ENCODE results near the gene GRIK4.

GRIK4 gene

GRCh38 chr11:120952461-120953434 lies 441.2 kb downstream of the GRIK4 start:
- no peak for DNase-seq (ENCODE audit: low read depth)
- TF ChIP-seq, protein P1, sequence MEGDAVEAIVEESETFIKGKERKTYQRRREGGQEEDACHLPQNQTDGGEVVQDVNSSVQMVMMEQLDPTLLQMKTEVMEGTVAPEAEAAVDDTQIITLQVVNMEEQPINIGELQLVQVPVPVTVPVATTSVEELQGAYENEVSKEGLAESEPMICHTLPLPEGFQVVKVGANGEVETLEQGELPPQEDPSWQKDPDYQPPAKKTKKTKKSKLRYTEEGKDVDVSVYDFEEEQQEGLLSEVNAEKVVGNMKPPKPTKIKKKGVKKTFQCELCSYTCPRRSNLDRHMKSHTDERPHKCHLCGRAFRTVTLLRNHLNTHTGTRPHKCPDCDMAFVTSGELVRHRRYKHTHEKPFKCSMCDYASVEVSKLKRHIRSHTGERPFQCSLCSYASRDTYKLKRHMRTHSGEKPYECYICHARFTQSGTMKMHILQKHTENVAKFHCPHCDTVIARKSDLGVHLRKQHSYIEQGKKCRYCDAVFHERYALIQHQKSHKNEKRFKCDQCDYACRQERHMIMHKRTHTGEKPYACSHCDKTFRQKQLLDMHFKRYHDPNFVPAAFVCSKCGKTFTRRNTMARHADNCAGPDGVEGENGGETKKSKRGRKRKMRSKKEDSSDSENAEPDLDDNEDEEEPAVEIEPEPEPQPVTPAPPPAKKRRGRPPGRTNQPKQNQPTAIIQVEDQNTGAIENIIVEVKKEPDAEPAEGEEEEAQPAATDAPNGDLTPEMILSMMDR (IDR thresholded peaks at IDR 0.05; ENCODE audit: low read depth, low read length, missing control alignments), result peak; percentile 88
- 0 out of 2 replicates have a peak overlapping the region, but pooled peaks have one; percentile 10 for H3K4me3 ChIP-seq (ENCODE audit: low read depth, low read length)

DNA sequence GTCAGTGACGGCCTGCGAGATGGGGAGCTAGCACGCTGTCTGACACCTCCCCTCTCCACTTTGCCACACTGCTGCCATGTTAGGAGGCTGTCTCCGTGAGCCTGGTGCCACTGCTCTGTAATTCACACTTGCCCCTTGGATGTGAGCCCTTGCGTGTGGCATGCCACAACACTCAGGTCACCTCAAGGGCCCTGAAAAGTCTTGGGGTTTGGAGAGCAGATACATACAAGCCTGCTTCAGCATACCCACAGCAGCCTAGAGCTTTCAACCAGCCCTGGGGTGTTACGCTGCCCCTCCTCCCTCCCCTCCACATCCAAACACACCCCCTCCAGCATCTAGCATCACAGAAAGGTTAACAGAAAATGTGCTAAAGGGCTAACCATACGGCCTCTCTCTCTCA lies 442.8 kb downstream of the GRIK4 start:
- TF ChIP-seq, protein P1 (IDR thresholded peaks at IDR 0.05; ENCODE audit: low read depth, low read length, missing control alignments), result no peak
- H3K4me3 ChIP-seq (ENCODE audit: low read depth, low read length), result no peak overlapping the region
- no peak for DNase-seq (ENCODE audit: low read depth)

DNA sequence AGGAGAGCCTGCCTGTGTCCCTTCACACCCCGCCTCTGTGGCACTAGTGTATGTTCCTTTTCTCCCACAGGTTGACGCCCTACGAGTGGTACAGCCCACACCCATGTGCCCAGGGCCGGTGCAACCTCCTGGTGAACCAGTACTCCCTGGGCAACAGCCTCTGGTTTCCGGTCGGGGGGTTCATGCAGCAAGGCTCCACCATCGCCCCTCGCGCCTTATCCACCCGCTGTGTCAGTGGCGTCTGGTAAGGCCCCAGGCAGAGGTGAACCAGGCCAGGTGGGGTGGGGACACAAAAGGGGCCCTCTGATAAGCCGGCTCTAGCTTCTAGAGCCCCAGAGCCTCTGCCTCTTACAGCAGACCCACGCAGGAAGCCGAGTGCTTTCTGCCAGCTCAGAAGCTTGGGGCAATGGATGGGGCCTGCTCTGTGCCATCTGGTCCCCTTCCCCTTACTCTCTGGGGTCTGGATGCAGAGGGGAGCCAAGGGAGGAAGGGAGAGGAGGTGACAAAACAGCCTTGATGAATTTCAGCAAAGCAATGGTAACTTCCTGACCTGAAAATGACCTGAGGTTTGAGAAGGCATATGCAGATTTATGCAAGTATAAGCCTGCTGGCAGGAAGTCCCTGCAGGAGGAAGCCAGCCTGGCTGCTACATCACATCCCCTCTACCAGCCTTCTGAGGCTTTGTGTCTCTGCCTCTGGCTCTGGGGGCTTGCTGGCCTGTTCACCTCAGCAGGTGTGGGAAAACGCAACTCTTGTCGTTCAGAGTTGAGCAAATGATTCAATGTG lies 445.4 kb downstream of the GRIK4 start:
- H3K4me3 ChIP-seq (ENCODE audit: low read depth, low read length), result no peak overlapping the region
- DNase-seq (ENCODE audit: low read depth), result no peak
- TF ChIP-seq, protein P1 (IDR thresholded peaks at IDR 0.05; ENCODE audit: low read depth, low read length, missing control alignments), result no peak

DNA sequence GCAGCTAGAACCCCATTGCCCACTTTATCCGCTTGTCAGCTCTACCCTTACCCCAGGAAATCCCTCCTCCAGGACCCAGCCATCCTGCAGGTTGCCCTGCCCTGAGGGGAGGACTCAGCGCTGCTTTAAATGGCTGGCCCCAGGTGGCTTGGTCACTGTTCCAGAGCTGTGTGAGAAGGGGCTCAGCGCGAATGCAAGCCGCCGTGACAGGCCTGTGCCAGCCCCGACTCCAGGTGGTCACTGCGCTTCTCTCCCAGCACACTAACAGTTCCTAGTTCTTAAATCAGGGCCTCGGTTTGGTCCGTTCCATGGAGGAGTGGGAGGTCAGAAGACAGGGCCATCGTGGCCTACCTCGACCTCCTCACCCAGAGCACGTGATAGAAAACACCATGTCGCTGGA lies 446.6 kb downstream of the GRIK4 start:
- DNase-seq (ENCODE audit: low read depth), result no peak
- no peak overlapping the region for H3K4me3 ChIP-seq (ENCODE audit: low read depth, low read length)
- TF ChIP-seq, protein P1 (IDR thresholded peaks at IDR 0.05; ENCODE audit: low read depth, low read length, missing control alignments), result no peak

DNA sequence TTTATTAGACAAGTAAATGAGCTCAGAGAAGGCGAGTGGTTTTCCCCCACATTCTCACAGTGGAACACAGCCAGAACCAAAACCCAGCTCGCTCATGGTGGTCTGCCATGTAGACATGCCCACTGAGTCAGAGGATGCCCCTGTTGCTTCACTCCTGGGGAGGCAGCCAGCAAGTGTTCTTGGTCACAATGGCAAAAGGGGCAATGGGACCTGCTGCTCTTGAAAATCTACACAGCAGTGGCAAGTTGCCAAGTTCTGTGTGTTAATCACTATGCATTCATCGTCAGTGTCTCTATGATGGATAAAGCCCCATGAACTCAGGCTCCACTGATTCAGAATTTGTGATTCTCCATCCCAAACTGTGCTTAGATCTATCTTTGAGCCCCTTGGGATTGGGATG lies 447.6 kb downstream of the GRIK4 start:
- DNase-seq (ENCODE audit: low read depth), result no peak
- TF ChIP-seq, protein P1 (IDR thresholded peaks at IDR 0.05; ENCODE audit: low read depth, low read length, missing control alignments), result no peak

DNA sequence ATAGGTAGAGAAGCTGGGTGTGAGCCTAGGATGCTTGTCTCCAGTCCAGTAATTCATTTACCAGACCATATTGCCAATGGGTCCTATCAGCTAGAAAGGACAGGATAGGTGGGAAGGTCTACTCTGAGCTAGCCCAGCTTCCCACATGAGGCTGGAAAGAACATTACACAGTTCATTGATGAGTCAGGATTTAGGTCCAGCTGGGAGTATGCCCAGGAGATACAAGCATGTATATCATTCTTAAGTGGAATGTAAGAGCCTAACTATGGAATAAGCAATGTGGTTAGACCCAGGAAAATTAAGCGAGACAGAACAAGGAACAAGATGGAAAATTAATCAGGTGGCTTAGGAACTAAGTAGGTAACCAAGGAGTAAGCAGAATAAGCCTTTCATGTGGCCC lies 453.3 kb downstream of the GRIK4 start:
- no peak for DNase-seq (ENCODE audit: low read depth)
- no peak overlapping the region for H3K4me3 ChIP-seq (ENCODE audit: low read depth, low read length)
- TF ChIP-seq, protein P1 (IDR thresholded peaks at IDR 0.05; ENCODE audit: low read depth, low read length, missing control alignments), result no peak

More for the DNA sequence above, 447.6 kb downstream of the GRIK4 start:
- no peak overlapping the region for H3K4me3 ChIP-seq (ENCODE audit: low read depth, low read length)
